ENCODE measurements around the gene LDAF1.
A peak's percentile ranks its signal among the peaks of the same experiment; 100 is the strongest.
"Not testable (repeated sequence)": the region's sequence is repeated elsewhere in the genome, so short reads cannot be mapped to it uniquely, and the experiment has no call there.

The LDAF1 gene

DNA sequence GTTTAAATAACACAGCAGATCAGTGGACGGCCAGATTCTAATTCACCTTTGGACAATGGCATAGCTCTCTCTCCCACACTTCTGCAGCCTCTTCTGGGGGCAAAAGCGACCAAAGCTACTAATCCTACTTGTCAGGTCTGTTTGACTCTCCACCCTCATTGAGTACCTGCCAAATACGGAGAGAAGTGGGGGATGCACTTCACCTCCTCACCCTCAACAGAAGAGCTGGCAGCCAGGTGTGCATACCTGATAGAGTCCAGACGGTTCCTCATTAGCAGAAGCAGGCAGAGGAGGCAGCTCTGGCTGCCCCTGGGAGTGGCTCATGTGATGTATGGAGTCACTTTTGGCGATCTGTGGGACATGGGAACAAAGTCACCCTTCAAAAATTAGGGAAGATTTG is 12.7 kb upstream of the LDAF1 start:
- H3K9me3 ChIP-seq (ENCODE audit: control insufficient read depth in 1 of 2, low read length in 2 of 2) = no peaks in the 10 kb centered on the region
- H3K4me3 ChIP-seq (ENCODE audit: low read depth in 1 of 2, low read length in 2 of 2) = no peak overlapping the region
- no peak overlapping the region for H3K27ac ChIP-seq (ENCODE audit: low read depth, low read length)
- H3K4me1 ChIP-seq (ENCODE audit: control insufficient read depth in 1 of 2, insufficient read depth in 2 of 2, low read length in 2 of 2) = peaks cover 0 to 5% of the 10 kb centered on the region in 2 donors
- no peaks in the 10 kb centered on the region for H3K36me3 ChIP-seq (ENCODE audit: control insufficient read depth in 1 of 2, insufficient read depth in 2 of 2, low read length in 2 of 2)
- H3K27me3 ChIP-seq (ENCODE audit: control insufficient read depth in 1 of 2, insufficient read depth in 2 of 2, low read length in 2 of 2) = peaks cover 0 to 5% of the 10 kb centered on the region in 2 donors
- H3K9ac ChIP-seq (ENCODE audit: low read depth in 1 of 2, low read length in 2 of 2) = no peak overlapping the region

DNA sequence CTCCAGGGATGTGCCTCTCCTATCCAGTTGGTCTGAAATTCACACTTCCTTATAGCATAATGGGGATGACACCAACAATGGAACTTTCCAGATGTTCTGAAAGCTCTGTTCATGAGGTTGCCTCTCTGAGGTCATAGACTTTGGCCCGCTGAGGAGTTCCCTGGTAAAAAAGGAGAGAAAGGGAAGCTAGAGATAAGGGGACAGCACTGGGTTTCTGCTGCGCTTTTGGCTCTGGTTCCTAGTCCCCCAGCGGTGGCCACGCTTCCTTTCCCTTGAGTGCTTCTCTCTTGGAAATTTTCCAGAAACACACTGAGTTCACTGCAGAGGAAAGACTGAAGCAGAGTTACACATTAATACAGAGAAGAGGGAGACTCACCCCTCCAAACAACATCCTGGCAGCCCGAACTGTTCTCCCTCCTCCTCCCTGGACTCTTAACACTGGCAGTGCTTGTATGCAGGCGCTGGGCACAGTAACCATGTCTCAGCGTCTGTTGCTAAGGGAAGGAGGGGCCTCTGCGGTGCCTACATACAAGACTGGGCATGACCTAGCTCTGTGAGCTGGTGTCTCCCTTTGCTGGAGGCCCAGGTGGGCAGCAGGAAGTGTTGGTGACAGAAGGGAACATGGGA is 8.0 kb upstream of the LDAF1 start, which contains the start of gene DNAH3:
DNAH3 (minus strand) TSS at position 472 of the 627 bp plus-strand sequence. CDS start 527 bp downstream, outside the sequence.
- Histone ChIP-seq H3K4me3 (ENCODE audit: low read depth in 1 of 2, low read length in 2 of 2) (no peak within 1 kb of the TSS), H3K27me3 (ENCODE audit: control insufficient read depth in 1 of 2, insufficient read depth in 2 of 2, low read length in 2 of 2) (peaks cover 0 to under 1% of the 10 kb centered on the region in 2 donors), H3K9ac (ENCODE audit: low read depth in 1 of 2, low read length in 2 of 2) (no peak within 1 kb of the TSS), H3K36me3 (ENCODE audit: control insufficient read depth in 1 of 2, insufficient read depth in 2 of 2, low read length in 2 of 2) (no peaks in the 10 kb centered on the region), H3K9me3 (ENCODE audit: control insufficient read depth in 1 of 2, low read length in 2 of 2) (no peaks in the 10 kb centered on the region), H3K27ac (ENCODE audit: low read depth, low read length) (no peak within 1 kb of the TSS), H3K4me1 (ENCODE audit: control insufficient read depth in 1 of 2, insufficient read depth in 2 of 2, low read length in 2 of 2) (peaks cover 0 to 7% of the 10 kb centered on the region in 2 donors)

DNA sequence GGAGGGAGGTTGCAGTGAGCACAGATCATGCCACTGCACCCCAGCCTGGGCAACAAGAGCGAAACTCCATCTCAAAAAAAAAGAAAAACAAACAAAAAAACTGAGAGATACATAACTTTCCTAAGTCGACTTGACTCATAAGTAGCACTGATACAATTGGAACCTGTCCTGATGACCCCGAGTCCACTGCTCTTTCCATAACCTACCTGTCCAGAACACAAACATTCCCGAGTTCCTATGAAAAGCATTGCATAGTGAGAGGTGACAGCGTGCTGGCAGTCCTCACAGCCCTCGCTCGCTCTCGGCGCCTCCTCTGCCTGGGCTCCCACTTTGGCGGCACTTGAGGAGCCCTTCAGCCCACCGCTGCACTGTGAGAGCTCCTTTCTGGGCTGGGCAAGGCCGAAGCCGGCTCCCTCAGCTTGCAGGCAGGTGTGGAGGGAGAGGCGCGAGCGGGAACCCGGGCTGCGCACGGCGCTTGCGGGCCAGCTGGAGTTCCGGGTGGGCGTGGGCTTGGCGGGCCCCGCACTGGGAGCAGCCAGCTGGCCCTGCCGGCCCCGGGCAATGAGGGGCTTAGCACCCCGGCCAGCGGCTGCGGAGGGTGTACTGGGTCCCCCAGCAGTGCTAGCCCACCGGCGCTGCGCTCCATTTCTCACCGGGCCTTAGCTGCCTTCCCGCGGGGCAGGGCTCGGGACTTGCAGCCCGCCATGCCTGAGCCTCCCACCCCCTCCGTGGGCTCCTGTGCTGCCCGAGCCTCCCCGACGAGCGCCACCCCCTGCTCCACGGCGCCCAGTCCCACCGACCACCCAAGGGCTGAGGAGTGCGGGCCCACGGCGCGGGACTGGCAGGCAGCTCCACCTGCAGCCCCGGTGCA is 6.1 kb upstream of the LDAF1 start:
- not testable (repeated sequence) for H3K4me3 ChIP-seq (ENCODE audit: low read depth in 1 of 2, low read length in 2 of 2); H3K9me3 ChIP-seq (ENCODE audit: control insufficient read depth in 1 of 2, low read length in 2 of 2); H3K27ac ChIP-seq (ENCODE audit: low read depth, low read length); H3K9ac ChIP-seq (ENCODE audit: low read depth in 1 of 2, low read length in 2 of 2); H3K36me3 ChIP-seq (ENCODE audit: control insufficient read depth in 1 of 2, insufficient read depth in 2 of 2, low read length in 2 of 2); H3K27me3 ChIP-seq (ENCODE audit: control insufficient read depth in 1 of 2, insufficient read depth in 2 of 2, low read length in 2 of 2)
- H3K4me1 ChIP-seq (ENCODE audit: control insufficient read depth in 1 of 2, insufficient read depth in 2 of 2, low read length in 2 of 2) = peaks cover 6 to 11% of the 10 kb centered on the region in 2 donors

DNA sequence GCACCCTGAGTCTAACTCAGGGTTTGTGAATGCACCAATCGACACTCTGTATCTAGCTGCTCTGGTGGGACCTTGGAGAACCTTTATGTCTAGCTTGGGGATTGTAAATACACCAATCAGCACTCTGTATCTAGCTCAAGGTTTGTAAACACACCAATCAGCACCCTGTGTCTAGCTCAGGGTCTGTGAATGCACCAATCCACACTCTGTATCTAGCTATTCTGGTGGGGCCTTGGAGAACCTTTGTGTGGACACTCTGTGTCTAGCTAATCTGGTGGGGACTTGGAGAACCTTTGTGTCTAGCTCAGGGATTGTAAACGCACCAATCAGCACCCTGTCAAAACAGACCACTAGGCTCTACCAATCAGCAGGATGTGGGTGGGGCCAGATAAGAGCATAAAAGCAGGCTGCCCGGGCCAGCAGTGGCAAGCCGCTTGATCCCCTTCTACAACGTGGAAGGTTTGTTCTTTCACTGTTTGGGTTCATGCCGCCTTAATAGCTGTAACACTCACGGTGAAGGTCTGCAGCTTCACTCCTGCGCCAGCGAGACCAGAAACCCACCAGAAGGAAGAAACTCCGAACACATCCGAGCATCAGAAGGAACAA is 5.2 kb upstream of the LDAF1 start:
- H3K9ac ChIP-seq (ENCODE audit: low read depth in 1 of 2, low read length in 2 of 2); H3K27ac ChIP-seq (ENCODE audit: low read depth, low read length); H3K27me3 ChIP-seq (ENCODE audit: control insufficient read depth in 1 of 2, insufficient read depth in 2 of 2, low read length in 2 of 2); H3K36me3 ChIP-seq (ENCODE audit: control insufficient read depth in 1 of 2, insufficient read depth in 2 of 2, low read length in 2 of 2); H3K9me3 ChIP-seq (ENCODE audit: control insufficient read depth in 1 of 2, low read length in 2 of 2); H3K4me3 ChIP-seq (ENCODE audit: low read depth in 1 of 2, low read length in 2 of 2): not testable (repeated sequence)
- peaks cover 14 to 16% of the 10 kb centered on the region in 2 donors for H3K4me1 ChIP-seq (ENCODE audit: control insufficient read depth in 1 of 2, insufficient read depth in 2 of 2, low read length in 2 of 2)

DNA sequence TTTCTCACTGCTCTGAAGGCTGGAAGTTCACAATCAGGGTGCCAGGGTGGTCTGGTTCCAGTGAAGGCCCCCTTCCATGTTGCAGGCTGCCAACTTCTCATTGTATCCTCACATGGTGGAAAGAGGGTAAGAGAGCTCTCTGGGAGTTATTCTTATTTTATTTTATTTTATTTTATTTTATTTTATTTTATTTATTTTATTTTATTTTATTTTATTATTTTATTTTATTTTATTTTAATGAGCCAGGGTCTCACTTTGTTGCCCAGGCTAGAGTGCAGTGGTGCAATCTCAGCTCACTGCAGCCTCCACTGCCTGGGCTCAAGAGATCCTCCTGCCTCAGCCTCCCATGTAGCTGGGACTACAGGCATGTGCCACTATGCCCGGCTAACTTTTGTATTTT is 2.5 kb upstream of the LDAF1 start:
- not testable (repeated sequence) for H3K27ac ChIP-seq (ENCODE audit: low read depth, low read length); H3K9me3 ChIP-seq (ENCODE audit: control insufficient read depth in 1 of 2, low read length in 2 of 2); H3K4me3 ChIP-seq (ENCODE audit: low read depth in 1 of 2, low read length in 2 of 2); H3K9ac ChIP-seq (ENCODE audit: low read depth in 1 of 2, low read length in 2 of 2); H3K36me3 ChIP-seq (ENCODE audit: control insufficient read depth in 1 of 2, insufficient read depth in 2 of 2, low read length in 2 of 2); H3K27me3 ChIP-seq (ENCODE audit: control insufficient read depth in 1 of 2, insufficient read depth in 2 of 2, low read length in 2 of 2)
- peaks cover 10 to 25% of the 10 kb centered on the region in 2 donors for H3K4me1 ChIP-seq (ENCODE audit: control insufficient read depth in 1 of 2, insufficient read depth in 2 of 2, low read length in 2 of 2)

DNA sequence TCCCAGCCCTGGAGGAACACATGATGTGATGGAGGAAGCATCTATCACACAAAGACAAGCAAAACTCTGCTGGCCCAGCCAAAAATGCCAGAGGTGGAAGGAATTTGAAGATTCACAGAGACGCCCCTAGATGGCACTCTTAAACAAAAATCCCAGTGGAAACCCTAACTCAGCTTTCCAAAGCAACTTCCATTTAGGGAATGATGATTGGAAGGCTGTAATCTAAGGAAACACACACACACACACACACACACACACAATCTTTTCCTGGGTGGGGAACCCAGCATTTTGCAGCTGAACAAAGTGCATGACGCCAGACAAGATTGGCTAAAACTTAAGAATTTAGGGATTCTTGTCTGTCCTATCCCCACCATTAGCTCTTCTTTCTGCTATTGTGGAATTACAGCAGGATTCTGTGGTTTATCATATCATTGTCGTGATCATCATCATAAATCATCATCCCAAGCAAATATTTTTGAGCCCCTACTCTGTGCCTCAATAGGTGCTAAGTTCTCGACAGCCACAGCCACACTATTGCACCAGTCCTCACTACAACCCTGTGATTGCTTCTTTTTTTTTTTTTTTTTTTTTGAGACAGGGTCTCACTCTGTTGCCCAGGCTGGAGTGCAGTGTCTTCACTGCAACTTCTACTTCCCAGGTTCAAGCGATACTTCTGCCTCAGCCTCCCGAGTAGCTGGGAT is 1.6 kb upstream of the LDAF1 start:
- Histone ChIP-seq H3K36me3 (ENCODE audit: control insufficient read depth in 1 of 2, insufficient read depth in 2 of 2, low read length in 2 of 2) (no peaks in the 10 kb centered on the region), H3K4me1 (ENCODE audit: control insufficient read depth in 1 of 2, insufficient read depth in 2 of 2, low read length in 2 of 2) (peaks cover 10 to 25% of the 10 kb centered on the region in 2 donors), H3K9me3 (ENCODE audit: control insufficient read depth in 1 of 2, low read length in 2 of 2) (no peaks in the 10 kb centered on the region), H3K27ac (ENCODE audit: low read depth, low read length) (no peak overlapping the region), H3K4me3 (ENCODE audit: low read depth in 1 of 2, low read length in 2 of 2) (no peak overlapping the region), H3K27me3 (ENCODE audit: control insufficient read depth in 1 of 2, insufficient read depth in 2 of 2, low read length in 2 of 2) (no peaks in the 10 kb centered on the region), H3K9ac (ENCODE audit: low read depth in 1 of 2, low read length in 2 of 2) (no peak overlapping the region)

DNA sequence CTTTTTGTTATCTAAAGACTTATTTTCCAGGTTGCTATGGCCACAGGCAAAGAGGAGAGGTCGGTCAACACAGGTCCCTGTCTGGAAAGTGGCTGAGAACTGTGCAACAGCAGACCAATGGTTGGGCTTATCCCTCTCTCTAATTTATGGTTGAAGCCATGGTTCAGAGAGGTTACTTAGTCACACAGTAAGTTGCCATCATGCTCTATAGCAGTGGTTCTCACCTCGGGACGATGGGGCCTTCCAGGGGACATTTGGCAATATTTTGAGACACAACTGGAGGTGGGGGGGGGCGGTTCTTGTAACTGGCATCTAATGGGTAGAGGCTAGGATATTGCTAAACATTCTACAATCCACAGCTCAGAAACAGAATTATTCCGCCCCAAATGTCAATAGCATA is 842 bp upstream of the LDAF1 start:
- peak overlapping the region; percentile 71 to 88 for H3K4me3 ChIP-seq (ENCODE audit: low read depth in 1 of 2, low read length in 2 of 2)
- no peak overlapping the region for H3K27ac ChIP-seq (ENCODE audit: low read depth, low read length)
- peaks cover 12 to 25% of the 10 kb centered on the region in 2 donors for H3K4me1 ChIP-seq (ENCODE audit: control insufficient read depth in 1 of 2, insufficient read depth in 2 of 2, low read length in 2 of 2)
- H3K27me3 ChIP-seq (ENCODE audit: control insufficient read depth in 1 of 2, insufficient read depth in 2 of 2, low read length in 2 of 2) = no peaks in the 10 kb centered on the region
- H3K36me3 ChIP-seq (ENCODE audit: control insufficient read depth in 1 of 2, insufficient read depth in 2 of 2, low read length in 2 of 2) = peaks cover 0 to under 1% of the 10 kb centered on the region in 2 donors
- H3K9ac ChIP-seq (ENCODE audit: low read depth in 1 of 2, low read length in 2 of 2) = peak overlapping the region in 1 of 2 donors; percentile 63
- no peaks in the 10 kb centered on the region for H3K9me3 ChIP-seq (ENCODE audit: control insufficient read depth in 1 of 2, low read length in 2 of 2)

DNA sequence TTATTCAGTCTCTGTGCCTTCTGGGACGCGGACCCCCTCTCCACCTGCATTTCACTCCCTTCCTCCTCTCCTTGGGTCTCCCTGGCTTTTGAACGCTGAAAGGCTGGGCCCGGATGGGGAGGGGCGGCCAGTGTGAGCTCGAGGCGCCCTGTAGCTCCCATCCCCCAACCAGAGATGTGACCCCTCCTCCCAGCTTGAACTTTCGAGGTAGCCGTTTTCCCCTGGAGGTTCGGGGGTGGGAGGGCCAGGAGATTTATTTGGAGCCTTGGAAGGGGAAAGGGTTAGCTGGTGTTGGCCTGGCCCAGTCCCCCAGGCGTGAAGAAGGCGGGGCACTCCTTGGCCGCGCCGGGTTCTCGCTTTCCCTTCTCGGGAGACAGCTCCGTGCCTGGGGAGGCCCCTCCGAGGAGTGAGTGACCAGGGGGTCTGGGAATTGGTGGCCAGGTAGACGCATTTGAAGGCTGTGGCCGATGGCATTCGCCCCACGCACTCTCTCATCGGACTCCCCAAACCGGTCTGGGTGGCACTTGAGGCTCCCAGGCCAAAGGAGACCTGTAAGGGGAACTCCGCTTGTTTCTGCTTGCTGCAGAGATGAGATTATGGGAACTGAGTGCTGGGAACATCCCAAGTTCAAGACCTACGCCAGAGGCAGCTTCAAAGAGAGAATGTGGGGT is 942 bp downstream of the LDAF1 start:
- Histone ChIP-seq H3K9me3 (ENCODE audit: control insufficient read depth in 1 of 2, low read length in 2 of 2) (no peaks in the 10 kb centered on the region), H3K36me3 (ENCODE audit: control insufficient read depth in 1 of 2, insufficient read depth in 2 of 2, low read length in 2 of 2) (peaks cover 0 to 8% of the 10 kb centered on the region in 2 donors), H3K4me3 (ENCODE audit: low read depth in 1 of 2, low read length in 2 of 2) (peak overlapping the region; percentile 71 to 88), H3K4me1 (ENCODE audit: control insufficient read depth in 1 of 2, insufficient read depth in 2 of 2, low read length in 2 of 2) (peaks cover 13 to 29% of the 10 kb centered on the region in 2 donors), H3K27ac (ENCODE audit: low read depth, low read length) (no peak overlapping the region), H3K27me3 (ENCODE audit: control insufficient read depth in 1 of 2, insufficient read depth in 2 of 2, low read length in 2 of 2) (no peaks in the 10 kb centered on the region), H3K9ac (ENCODE audit: low read depth in 1 of 2, low read length in 2 of 2) (peak overlapping the region; percentile 63 to 65)

DNA sequence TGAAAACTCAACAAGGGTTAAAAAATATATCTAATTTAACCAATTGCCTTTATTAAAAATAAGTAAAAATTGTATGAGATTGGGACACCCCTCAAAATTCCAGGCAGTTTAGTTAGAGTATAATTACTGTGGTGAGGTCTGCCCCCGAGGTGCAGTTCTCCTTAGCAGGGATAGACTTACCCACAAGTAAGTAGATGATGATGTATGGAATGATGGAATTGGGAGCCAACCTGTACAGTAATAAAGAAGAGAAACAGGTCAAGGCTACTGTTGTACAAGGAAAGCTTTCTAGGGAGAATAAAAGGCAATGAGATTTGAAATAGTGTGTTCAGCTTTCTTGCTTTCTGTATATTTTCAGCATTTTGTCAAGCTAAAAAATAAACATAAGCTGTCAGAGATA is 1.8 kb downstream of the LDAF1 start:
- Histone ChIP-seq H3K27me3 (ENCODE audit: control insufficient read depth in 1 of 2, insufficient read depth in 2 of 2, low read length in 2 of 2) (no peaks in the 10 kb centered on the region), H3K4me3 (ENCODE audit: low read depth in 1 of 2, low read length in 2 of 2) (no peak overlapping the region), H3K4me1 (ENCODE audit: control insufficient read depth in 1 of 2, insufficient read depth in 2 of 2, low read length in 2 of 2) (peaks cover 13 to 29% of the 10 kb centered on the region in 2 donors), H3K27ac (ENCODE audit: low read depth, low read length) (no peak overlapping the region), H3K9ac (ENCODE audit: low read depth in 1 of 2, low read length in 2 of 2) (no peak overlapping the region), H3K36me3 (ENCODE audit: control insufficient read depth in 1 of 2, insufficient read depth in 2 of 2, low read length in 2 of 2) (peaks cover 0 to 12% of the 10 kb centered on the region in 2 donors), H3K9me3 (ENCODE audit: control insufficient read depth in 1 of 2, low read length in 2 of 2) (no peaks in the 10 kb centered on the region)

All from duodenal mucosa (tissue), 2 donors.